CD4-positive, CD25-positive, alpha-beta regulatory T cell (primary cell): Measurements from ENCODE around the gene SEMA7A. TPM values are rescaled to one million over a fixed set of nuclear protein-coding genes. Genes with fewer than 3 reads are reported as not detected.

Source experiments
- ATAC-seq, 2 donors: fragments of 150-1000 bp; cut with Tn5 transposase; one replicate each; pipeline ENCODE4 v1.10.0; 2021; ENCODE audit warnings: low read depth in 2 of 2, moderate number of reproducible peaks in 2 of 2, moderate library complexity in 1 of 2
- DNase-seq, 3 donors: peaks; one replicate each; pipeline versions ENCODE4 v3.0.0 to v3.0.0-alpha.2; 2012 to 2022; ENCODE audit warnings: mixed read lengths in 1 of 3
- H3K27ac ChIP-seq: one replicate; pipeline ENCODE4 v1.7.0; 2013; ENCODE audit warnings: mild to moderate bottlenecking, low read length; ENCODE audit not compliant: insufficient read depth, poor library complexity, severe bottlenecking
- H3K27me3 ChIP-seq: one replicate; pipeline ENCODE4 v1.7.0; 2013; ENCODE audit warnings: low read length; ENCODE audit not compliant: control insufficient read depth, insufficient read depth
- H3K36me3 ChIP-seq: one replicate; pipeline ENCODE4 v1.7.0; 2013; ENCODE audit warnings: mild to moderate bottlenecking, low read length, moderate library complexity; ENCODE audit not compliant: control insufficient read depth, insufficient read depth
- H3K4me1 ChIP-seq: 2 replicates; pipeline ENCODE4 v1.7.0; 2013; ENCODE audit warnings: mild to moderate bottlenecking, low read length; ENCODE audit not compliant: insufficient read depth, control insufficient read depth, poor library complexity, severe bottlenecking
- H3K4me3 ChIP-seq: one replicate; pipeline ENCODE4 v1.7.0; 2013; ENCODE audit warnings: low read depth, mild to moderate bottlenecking, low read length, moderate library complexity
- H3K9me3 ChIP-seq, 2 experiments: 1 replicate in 1 of 2; 2 replicates in 1 of 2; pipeline ENCODE4 v1.7.0; 2013; ENCODE audit warnings: low read length in 2 of 2, mild to moderate bottlenecking in 1 of 2, moderate library complexity in 1 of 2; ENCODE audit not compliant: control insufficient read depth in 2 of 2
- H3K27ac Mint-ChIP-seq, 3 donors: one replicate each; pipeline ENCODE4 v1.8.0; 2020 to 2022; ENCODE audit warnings: mild to moderate bottlenecking in 3 of 3, mixed read lengths in 3 of 3, moderate library complexity in 2 of 3
- H3K27me3 Mint-ChIP-seq: one replicate; pipeline ENCODE4 v1.8.0; 2022; ENCODE audit warnings: mild to moderate bottlenecking, mixed read lengths
- H3K36me3 Mint-ChIP-seq: one replicate; pipeline ENCODE4 v1.8.0; 2020; ENCODE audit warnings: mixed read lengths
- H3K4me1 Mint-ChIP-seq, 4 donors: one replicate each; pipeline ENCODE4 v1.8.0; 2020 to 2022; ENCODE audit warnings: mixed read lengths in 4 of 4, mild to moderate bottlenecking in 1 of 4
- H3K4me3 Mint-ChIP-seq, 4 donors: one replicate each; pipeline ENCODE4 v1.8.0; 2020 to 2022; ENCODE audit warnings: mild to moderate bottlenecking in 4 of 4, mixed read lengths in 4 of 4, moderate library complexity in 3 of 4
- H3K9me3 Mint-ChIP-seq, 7 donors: one replicate each; pipeline ENCODE4 v1.8.0; 2020 to 2022; ENCODE audit warnings: mixed read lengths in 7 of 7, mild to moderate bottlenecking in 3 of 7, moderate library complexity in 2 of 7
- polyA plus RNA-seq, 4 donors: library from polyadenylated mRNA; unstranded; fragments of 300-500 nt; fragmentation: Illumina TruSeq; gene quantifications; one replicate each; pipeline ENCODE4 v1.2.3, GENCODE V29; 2021
- total RNA-seq: library from RNA; stranded (reverse); gene quantifications from one replicate; pipeline ENCODE4 v1.2.3, GENCODE V29; 2022

SEMA7A gene
- total and polyA plus RNA-seq, 5 donors from 2014 or later: 0.09 to 5.0 (median 0.25) TPM; not detected in 1

DNA sequence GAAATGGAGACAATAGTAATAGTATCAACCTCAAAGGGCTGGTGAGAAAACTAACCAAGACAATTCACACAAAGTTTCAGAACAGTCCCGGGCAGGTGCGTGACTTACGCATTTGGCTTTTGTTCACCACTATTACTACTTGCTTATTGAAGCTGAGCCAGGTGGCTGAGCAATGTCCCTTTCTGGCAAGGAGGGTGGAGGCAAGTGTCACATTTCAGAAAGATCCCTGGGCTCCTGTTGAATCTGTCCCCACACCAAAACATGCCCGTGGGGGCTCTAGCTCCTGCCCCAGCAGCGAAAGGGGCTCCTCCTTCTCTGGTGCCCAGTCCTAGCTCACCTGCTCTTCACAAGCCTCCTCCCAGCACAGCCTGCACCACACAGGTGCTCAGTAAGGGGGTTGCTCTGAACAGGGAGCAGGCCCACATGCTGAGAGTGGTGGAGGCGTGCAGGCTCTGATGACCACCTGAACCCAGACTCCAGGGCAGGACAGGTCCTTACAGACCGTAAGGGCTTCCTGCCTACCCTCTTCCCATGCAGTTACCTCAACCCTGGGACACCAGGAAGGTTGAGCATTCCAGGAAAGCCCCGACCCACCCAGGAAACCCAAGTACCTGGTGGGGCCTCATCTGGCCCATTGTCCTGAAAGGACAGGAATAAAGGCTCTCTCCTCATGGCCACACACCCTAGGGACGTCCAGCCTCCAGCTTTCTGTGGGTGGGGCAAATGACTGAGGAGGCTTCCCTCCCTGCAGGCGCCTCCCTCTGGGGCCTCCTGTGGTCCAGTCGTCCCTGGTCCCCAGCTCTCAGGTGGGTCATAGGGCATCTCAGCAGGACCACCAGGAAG, 32.6 kb downstream of the SEMA7A start:
- Mint-ChIP-seq H3K9me3 (no peaks in the 10 kb centered on the region), H3K27me3 (no peaks in the 10 kb centered on the region), H3K36me3 (no peaks in the 10 kb centered on the region), H3K4me3 (peak overlapping the region; percentile 7 to 56 (median 28)), H3K27ac (peak overlapping the region; percentile 32 to 91 (median 65)), H3K4me1 (peaks cover 5 to 58% (median 39%) of the 10 kb centered on the region in 4 donors)
- Histone ChIP-seq H3K27me3 (no peaks in the 10 kb centered on the region), H3K27ac (no peak overlapping the region), H3K9me3 (no peaks in the 10 kb centered on the region), H3K36me3 (no peaks in the 10 kb centered on the region), H3K4me1 (peaks cover 47% of the 10 kb centered on the region), H3K4me3 (no peak overlapping the region)
- DNase-seq: peak in 1 of 3 donors; percentile 61
- ATAC-seq: no peak

DNA sequence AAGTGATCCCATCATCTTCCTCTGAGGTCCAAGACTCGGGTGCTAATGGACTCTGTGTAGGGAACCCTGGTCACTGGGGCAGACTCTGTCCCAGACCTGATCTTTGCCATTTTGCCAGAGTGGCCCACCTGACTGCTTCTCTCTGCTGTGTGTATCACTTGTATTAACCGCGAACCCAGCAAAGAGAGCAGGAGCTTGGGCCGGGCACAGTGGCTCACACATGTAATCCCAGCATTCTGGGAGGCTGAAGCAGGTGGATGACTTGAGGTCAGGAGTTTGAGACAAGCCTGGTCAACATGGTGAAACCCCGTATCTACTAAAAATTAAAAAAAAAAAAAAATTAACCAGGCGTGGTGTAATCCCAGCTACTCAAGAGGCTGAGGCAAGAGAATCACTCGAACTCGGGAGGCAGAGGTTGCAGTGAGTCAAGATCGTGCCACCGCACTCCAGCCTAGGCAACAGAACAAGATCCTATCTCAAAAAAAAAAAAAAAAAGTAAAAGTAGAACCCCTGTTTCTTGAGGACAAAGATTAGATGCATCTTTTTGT, 33.4 kb downstream of the SEMA7A start:
- H3K27ac Mint-ChIP-seq: peak overlapping the region; percentile 32 to 91 (median 65)
- Histone ChIP-seq H3K4me1 (peaks cover 47% of the 10 kb centered on the region), H3K27ac (no peak overlapping the region), H3K36me3 (no peaks in the 10 kb centered on the region), H3K9me3 (no peaks in the 10 kb centered on the region), H3K27me3 (no peaks in the 10 kb centered on the region), H3K4me3 (no peak overlapping the region)
- no peak for DNase-seq
- peaks cover 5 to 58% (median 39%) of the 10 kb centered on the region in 4 donors for H3K4me1 Mint-ChIP-seq
- H3K36me3 Mint-ChIP-seq: no peaks in the 10 kb centered on the region
- no peak for ATAC-seq
- H3K4me3 Mint-ChIP-seq: peak overlapping the region; percentile 21 to 60 (median 40)
- no peaks in the 10 kb centered on the region for H3K27me3 Mint-ChIP-seq
- H3K9me3 Mint-ChIP-seq: no peaks in the 10 kb centered on the region

DNA sequence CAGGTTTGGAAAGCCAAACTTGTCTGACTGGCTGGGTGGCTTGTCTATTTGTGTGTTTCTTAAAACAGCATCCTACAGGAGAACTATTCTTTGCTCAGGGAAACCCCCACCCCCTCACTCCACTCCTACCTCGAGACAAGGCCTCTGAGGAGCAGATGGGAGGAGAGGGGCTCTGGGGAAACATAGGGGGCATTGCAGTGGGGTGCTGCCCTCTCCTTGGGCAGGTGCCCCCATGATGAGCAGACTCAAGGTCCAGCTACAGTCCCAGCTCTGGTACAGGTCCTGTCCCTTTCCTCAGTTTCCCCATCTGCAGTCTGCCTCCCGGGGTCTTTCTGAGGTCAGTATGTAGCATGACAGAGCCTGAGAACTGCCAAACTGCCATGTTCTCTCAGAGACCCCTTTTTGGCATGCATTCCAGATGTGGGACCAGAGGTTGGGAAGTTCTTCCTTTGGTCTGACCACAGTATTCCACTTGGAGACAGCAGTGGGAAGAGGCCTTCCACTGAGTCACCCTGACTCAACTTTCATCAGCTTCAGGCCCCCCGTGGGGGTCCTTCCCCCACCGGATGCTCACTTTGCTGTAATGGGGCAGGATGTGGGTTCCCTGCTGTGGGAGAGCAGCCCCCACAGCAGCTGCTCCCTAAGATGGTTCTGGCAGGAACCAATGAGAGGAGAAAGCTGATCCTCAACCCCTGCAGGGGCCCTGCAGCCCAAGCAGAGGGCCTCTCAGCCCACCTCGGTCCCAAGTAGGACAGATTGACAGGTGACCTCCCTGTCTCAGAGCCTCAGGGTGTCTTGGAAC, 34.0 kb downstream of the SEMA7A start:
- Histone ChIP-seq H3K27me3 (no peaks in the 10 kb centered on the region), H3K4me3 (no peak overlapping the region), H3K36me3 (no peaks in the 10 kb centered on the region), H3K27ac (no peak overlapping the region), H3K9me3 (no peaks in the 10 kb centered on the region), H3K4me1 (peaks cover 47% of the 10 kb centered on the region)
- peak overlapping the region in 1 of 4 donors; percentile 60 for H3K4me3 Mint-ChIP-seq
- no peaks in the 10 kb centered on the region for H3K9me3 Mint-ChIP-seq
- DNase-seq (peak in 2 of 3 donors; percentile 24 to 81), ATAC-seq (peak in 1 of 2 donors; percentile 35)
- peak overlapping the region in 1 of 3 donors; percentile 65 for H3K27ac Mint-ChIP-seq
- H3K36me3 Mint-ChIP-seq: no peaks in the 10 kb centered on the region
- H3K4me1 Mint-ChIP-seq: peaks cover 5 to 58% (median 39%) of the 10 kb centered on the region in 4 donors
- no peaks in the 10 kb centered on the region for H3K27me3 Mint-ChIP-seq

DNA sequence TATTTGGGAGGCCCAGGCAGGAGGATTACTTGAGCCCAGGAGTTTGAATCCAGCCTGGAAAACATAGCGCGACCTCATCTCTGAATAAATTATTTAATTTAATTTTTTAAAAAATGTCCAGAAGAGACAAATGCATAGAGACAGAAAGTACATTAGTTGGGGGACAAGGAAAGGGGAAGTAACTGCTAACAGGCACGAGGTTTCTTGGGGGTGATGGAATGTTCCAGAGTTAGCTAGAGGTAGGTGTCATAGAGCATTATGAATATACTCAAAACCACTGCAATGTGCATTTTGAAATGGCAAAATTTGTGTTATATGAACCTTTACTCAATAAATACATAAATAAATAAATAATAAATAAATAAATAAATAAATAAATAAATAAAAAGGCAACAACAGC, 34.7 kb downstream of the SEMA7A start:
- Histone ChIP-seq H3K36me3 (no peaks in the 10 kb centered on the region), H3K4me3 (no peak overlapping the region), H3K27me3 (no peaks in the 10 kb centered on the region), H3K27ac (no peak overlapping the region), H3K4me1 (peaks cover 47% of the 10 kb centered on the region), H3K9me3 (no peaks in the 10 kb centered on the region)
- ATAC-seq (no peak), DNase-seq (no peak)
- H3K4me1 Mint-ChIP-seq: peaks cover 5 to 59% (median 35%) of the 10 kb centered on the region in 4 donors
- no peaks in the 10 kb centered on the region for H3K27me3 Mint-ChIP-seq
- no peak overlapping the region for H3K4me3 Mint-ChIP-seq
- H3K9me3 Mint-ChIP-seq: no peaks in the 10 kb centered on the region
- peak overlapping the region in 1 of 3 donors; percentile 43 for H3K27ac Mint-ChIP-seq
- H3K36me3 Mint-ChIP-seq: no peaks in the 10 kb centered on the region

DNA sequence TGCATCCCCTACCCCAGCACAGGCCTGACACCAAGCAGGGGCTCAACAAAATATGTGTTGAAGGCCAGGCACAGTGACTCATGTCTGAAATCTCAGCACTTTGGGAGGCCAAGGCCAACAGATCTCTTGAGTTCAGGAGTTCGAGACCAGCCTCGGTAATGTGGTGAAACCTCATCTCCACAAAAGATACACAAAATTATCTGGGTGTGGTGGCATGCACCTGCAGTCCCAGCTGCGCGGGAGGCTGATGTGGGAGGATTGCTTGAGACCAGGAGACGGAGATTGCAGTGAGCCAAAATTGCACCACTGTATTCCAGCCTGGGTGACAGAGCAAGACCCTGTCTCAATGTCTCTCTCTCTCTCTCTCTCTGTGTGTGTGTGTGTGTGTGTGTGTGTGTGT, 35.6 kb downstream of the SEMA7A start:
- Mint-ChIP-seq H3K4me1 (peaks cover 5 to 49% (median 29%) of the 10 kb centered on the region in 4 donors), H3K4me3 (no peak overlapping the region)

DNA sequence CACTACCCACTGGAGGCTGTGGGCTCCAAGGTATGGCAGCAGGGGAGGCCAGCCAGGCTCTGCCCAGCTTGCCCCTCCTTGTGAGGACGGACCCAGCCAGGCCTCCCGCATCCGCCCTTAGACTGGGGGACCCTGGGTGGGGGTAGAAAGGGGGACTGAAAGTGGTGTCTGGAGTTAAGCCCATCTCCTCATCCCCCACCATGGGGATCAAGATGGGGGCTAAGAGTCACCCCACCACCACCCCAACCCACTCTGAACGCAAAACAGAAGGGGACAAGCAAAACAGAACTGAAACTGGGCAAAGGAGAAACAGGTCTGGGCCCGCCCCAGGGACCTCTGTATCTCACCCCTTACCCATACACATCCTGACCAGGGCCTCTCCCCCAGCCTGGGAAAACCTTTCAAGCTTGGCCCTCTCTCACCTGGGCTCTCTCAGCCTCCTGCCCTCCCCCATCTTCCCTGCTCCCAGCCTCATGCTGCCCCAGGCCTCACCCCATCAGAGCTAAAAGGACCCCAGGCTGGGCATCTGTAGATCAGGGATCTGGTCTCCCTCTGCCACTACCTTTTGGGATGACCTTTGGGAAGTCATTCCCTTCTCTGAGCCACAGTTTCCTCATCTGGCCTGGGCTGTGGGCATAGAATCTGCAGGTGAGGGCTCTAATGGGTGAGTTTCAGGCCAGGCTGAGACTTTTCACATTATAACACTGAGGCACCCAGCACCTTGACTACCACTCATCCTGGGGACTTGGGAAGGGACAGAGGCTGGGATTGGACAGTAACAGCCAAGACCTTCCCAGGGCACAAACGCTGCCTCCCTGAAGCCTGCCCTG, 36.3 kb downstream of the SEMA7A start:
- H3K4me1 ChIP-seq: peaks cover 32% of the 10 kb centered on the region
- DNase-seq (no peak), ATAC-seq (no peak)
- no peak overlapping the region for H3K4me3 Mint-ChIP-seq
- no peaks in the 10 kb centered on the region for H3K27me3 ChIP-seq
- peaks cover 5 to 42% (median 22%) of the 10 kb centered on the region in 4 donors for H3K4me1 Mint-ChIP-seq
- no peak overlapping the region for H3K4me3 ChIP-seq
- no peaks in the 10 kb centered on the region for H3K36me3 Mint-ChIP-seq
- no peak overlapping the region for H3K27ac ChIP-seq
- H3K27me3 Mint-ChIP-seq: no peaks in the 10 kb centered on the region
- no peaks in the 10 kb centered on the region for H3K36me3 ChIP-seq
- peak overlapping the region in 2 of 3 donors; percentile 55 to 73 for H3K27ac Mint-ChIP-seq
- no peaks in the 10 kb centered on the region for H3K9me3 ChIP-seq
- no peaks in the 10 kb centered on the region for H3K9me3 Mint-ChIP-seq

More for the DNA sequence above, 35.6 kb downstream of the SEMA7A start:
- H3K27ac Mint-ChIP-seq: peak overlapping the region in 1 of 3 donors; percentile 55
- H3K36me3 Mint-ChIP-seq: no peaks in the 10 kb centered on the region
- DNase-seq (no peak), ATAC-seq (no peak)
- Histone ChIP-seq H3K27ac (no peak overlapping the region), H3K4me1 (peaks cover 40% of the 10 kb centered on the region), H3K9me3 (no peaks in the 10 kb centered on the region), H3K4me3 (no peak overlapping the region), H3K36me3 (no peaks in the 10 kb centered on the region), H3K27me3 (no peaks in the 10 kb centered on the region)
- no peaks in the 10 kb centered on the region for H3K9me3 Mint-ChIP-seq
- H3K27me3 Mint-ChIP-seq: no peaks in the 10 kb centered on the region
